ENCODE measurements around the gene SNX11.

The SNX11 gene

GRCh38 chr17:48093341-48094045 is 14.1 kb upstream of the SNX11 start:
- Histone ChIP-seq H3K9me3 (ENCODE audit: control insufficient read depth, low read length) (no peaks in the 10 kb centered on the region), H2BK120ac (ENCODE audit: low read depth, low read length) (no peak overlapping the region), H2BK5ac (ENCODE audit: low read depth, low read length, poor library complexity, severe bottlenecking) (no peak overlapping the region), H3K4ac (ENCODE audit: low read depth in 1 of 2, low read length in 2 of 2) (no peak overlapping the region), H3K4me1 (ENCODE audit: control insufficient read depth, insufficient read depth, low read depth, low read length) (peaks cover 7% of the 10 kb centered on the region), H3K23ac (ENCODE audit: low read length in 2 of 2) (no peak overlapping the region), H4K91ac (ENCODE audit: low read length) (no peak overlapping the region), H2BK15ac (ENCODE audit: low read depth, poor library complexity, severe bottlenecking) (no peak overlapping the region), H3K79me1 (replicated peaks; ENCODE audit: low read length, poor library complexity, severe bottlenecking) (no peaks in the 10 kb centered on the region), H3K36me3 (ENCODE audit: control insufficient read depth in 1 of 2, insufficient read depth in 2 of 2, low read depth in 1 of 2, low read length in 2 of 2) (peaks cover 19 to 21% of the 10 kb centered on the region in 2 experiments), H3K9ac (ENCODE audit: low read length) (no peak overlapping the region), H3K18ac (ENCODE audit: low read depth in 1 of 2, low read length in 2 of 2) (no peak overlapping the region), H3K4me2 (ENCODE audit: low read length, poor library complexity, severe bottlenecking) (no peak overlapping the region), H2BK12ac (ENCODE audit: low read length in 2 of 2) (no peak overlapping the region), H4K8ac (ENCODE audit: low read length) (no peak overlapping the region), H2AFZ (ENCODE audit: low read depth, low read length) (no peak overlapping the region), H2AK5ac (ENCODE audit: low read length, severe bottlenecking) (no peak overlapping the region), H3K14ac (ENCODE audit: low read length in 2 of 2) (no peak overlapping the region), H3K4me3 (ENCODE audit: insufficient read depth in 1 of 2, low read depth in 1 of 2, low read length in 2 of 2) (no peak overlapping the region), H3K27me3 (ENCODE audit: control insufficient read depth in 1 of 2, insufficient read depth in 1 of 2, low read length in 2 of 2) (no peaks in the 10 kb centered on the region), H3K27ac (ENCODE audit: low read length, poor library complexity, severe bottlenecking) (no peak overlapping the region)
- WGBS: 94% methylated on average over 8 of the region's 11 CpGs
- DNase-seq: no peak

- H3K4me2 ChIP-seq (ENCODE audit: low read length, poor library complexity, severe bottlenecking): no peak overlapping the region
- no peak overlapping the region for H3K14ac ChIP-seq (ENCODE audit: low read length in 2 of 2)
These were observed 12.0 kb upstream of the SNX11 start for GRCh38 chr17:48095611-48096010.

GRCh38 chr17:48100160-48100559 is 7.4 kb upstream of the SNX11 start:
- no peak overlapping the region for H3K18ac ChIP-seq (ENCODE audit: low read depth in 1 of 2, low read length in 2 of 2)
- no peak overlapping the region for H2AK5ac ChIP-seq (ENCODE audit: low read length, severe bottlenecking)
- no peak overlapping the region for H3K14ac ChIP-seq (ENCODE audit: low read length in 2 of 2)
- peaks cover 6% of the 10 kb centered on the region for H3K4me1 ChIP-seq (ENCODE audit: control insufficient read depth, insufficient read depth, low read depth, low read length)
- peak overlapping the region; percentile 94 for H3K9ac ChIP-seq (ENCODE audit: low read length)
- no peak overlapping the region for H2AFZ ChIP-seq (ENCODE audit: low read depth, low read length)
- H4K91ac ChIP-seq (ENCODE audit: low read length): no peak overlapping the region
- peak; percentile 63 for DNase-seq
- peak overlapping the region; percentile 85 for H3K27ac ChIP-seq (ENCODE audit: low read length, poor library complexity, severe bottlenecking)
- H2BK12ac ChIP-seq (ENCODE audit: low read length in 2 of 2): no peak overlapping the region
- 11% methylated on average over 10 of the region's 10 CpGs for WGBS
- H3K9me3 ChIP-seq (ENCODE audit: control insufficient read depth, low read length): no peaks in the 10 kb centered on the region
- no peaks in the 10 kb centered on the region for H3K79me1 ChIP-seq (replicated peaks; ENCODE audit: low read length, poor library complexity, severe bottlenecking)
- H3K23ac ChIP-seq (ENCODE audit: low read length in 2 of 2): no peak overlapping the region
- H3K4ac ChIP-seq (ENCODE audit: low read depth in 1 of 2, low read length in 2 of 2): no peak overlapping the region
- H3K4me2 ChIP-seq (ENCODE audit: low read length, poor library complexity, severe bottlenecking): peak overlapping the region; percentile 84
- H3K27me3 ChIP-seq (ENCODE audit: control insufficient read depth in 1 of 2, insufficient read depth in 1 of 2, low read length in 2 of 2): no peaks in the 10 kb centered on the region
- H3K36me3 ChIP-seq (ENCODE audit: control insufficient read depth in 1 of 2, insufficient read depth in 2 of 2, low read depth in 1 of 2, low read length in 2 of 2): peaks cover 0 to 5% of the 10 kb centered on the region in 2 experiments
- no peak overlapping the region for H2BK15ac ChIP-seq (ENCODE audit: low read depth, poor library complexity, severe bottlenecking)
- H2BK5ac ChIP-seq (ENCODE audit: low read depth, low read length, poor library complexity, severe bottlenecking): no peak overlapping the region
- peak overlapping the region; percentile 98 to 99 for H3K4me3 ChIP-seq (ENCODE audit: insufficient read depth in 1 of 2, low read depth in 1 of 2, low read length in 2 of 2)
- no peak overlapping the region for H2BK120ac ChIP-seq (ENCODE audit: low read depth, low read length)
- no peak overlapping the region for H4K8ac ChIP-seq (ENCODE audit: low read length)

More at GRCh38 chr17:48095611-48096010, 12.0 kb upstream of the SNX11 start:
- Histone ChIP-seq H3K18ac (ENCODE audit: low read depth in 1 of 2, low read length in 2 of 2) (no peak overlapping the region), H2AFZ (ENCODE audit: low read depth, low read length) (no peak overlapping the region), H3K27me3 (ENCODE audit: control insufficient read depth in 1 of 2, insufficient read depth in 1 of 2, low read length in 2 of 2) (no peaks in the 10 kb centered on the region), H3K79me1 (replicated peaks; ENCODE audit: low read length, poor library complexity, severe bottlenecking) (no peaks in the 10 kb centered on the region), H3K9ac (ENCODE audit: low read length) (peak overlapping the region; percentile 30), H2AK5ac (ENCODE audit: low read length, severe bottlenecking) (no peak overlapping the region), H2BK5ac (ENCODE audit: low read depth, low read length, poor library complexity, severe bottlenecking) (no peak overlapping the region), H4K91ac (ENCODE audit: low read length) (no peak overlapping the region), H4K8ac (ENCODE audit: low read length) (no peak overlapping the region), H3K27ac (ENCODE audit: low read length, poor library complexity, severe bottlenecking) (no peak overlapping the region), H3K36me3 (ENCODE audit: control insufficient read depth in 1 of 2, insufficient read depth in 2 of 2, low read depth in 1 of 2, low read length in 2 of 2) (peaks cover 19 to 21% of the 10 kb centered on the region in 2 experiments), H2BK15ac (ENCODE audit: low read depth, poor library complexity, severe bottlenecking) (no peak overlapping the region), H2BK120ac (ENCODE audit: low read depth, low read length) (no peak overlapping the region), H3K4ac (ENCODE audit: low read depth in 1 of 2, low read length in 2 of 2) (no peak overlapping the region), H3K4me3 (ENCODE audit: insufficient read depth in 1 of 2, low read depth in 1 of 2, low read length in 2 of 2) (no peak overlapping the region), H3K23ac (ENCODE audit: low read length in 2 of 2) (no peak overlapping the region), H3K4me1 (ENCODE audit: control insufficient read depth, insufficient read depth, low read depth, low read length) (peaks cover 6% of the 10 kb centered on the region), H2BK12ac (ENCODE audit: low read length in 2 of 2) (no peak overlapping the region), H3K9me3 (ENCODE audit: control insufficient read depth, low read length) (no peaks in the 10 kb centered on the region)
- no peak for DNase-seq
- WGBS: 94% methylated on average over 4 of the region's 4 CpGs

- 0% methylated on average over 23 of the region's 23 CpGs for WGBS
- peak overlapping the region; percentile 94 for H3K9ac ChIP-seq (ENCODE audit: low read length)
These were observed 7.0 kb upstream of the SNX11 start for GRCh38 chr17:48100591-48101011.

More at GRCh38 chr17:48100591-48101011, 7.0 kb upstream of the SNX11 start:
- Histone ChIP-seq H4K8ac (ENCODE audit: low read length) (peak overlapping the region; percentile 87), H2BK120ac (ENCODE audit: low read depth, low read length) (no peak overlapping the region), H3K4ac (ENCODE audit: low read depth in 1 of 2, low read length in 2 of 2) (peak overlapping the region in 1 of 2 experiments; percentile 85), H3K14ac (ENCODE audit: low read length in 2 of 2) (peak overlapping the region in 1 of 2 experiments; percentile 92), H3K4me1 (ENCODE audit: control insufficient read depth, insufficient read depth, low read depth, low read length) (peaks cover 6% of the 10 kb centered on the region), H3K4me2 (ENCODE audit: low read length, poor library complexity, severe bottlenecking) (peak overlapping the region; percentile 84), H3K23ac (ENCODE audit: low read length in 2 of 2) (peak overlapping the region in 1 of 2 experiments; percentile 23), H3K79me1 (replicated peaks; ENCODE audit: low read length, poor library complexity, severe bottlenecking) (no peaks in the 10 kb centered on the region), H2AFZ (ENCODE audit: low read depth, low read length) (peak overlapping the region; percentile 93), H2AK5ac (ENCODE audit: low read length, severe bottlenecking) (no peak overlapping the region), H3K18ac (ENCODE audit: low read depth in 1 of 2, low read length in 2 of 2) (peak overlapping the region; percentile 95 to 98), H2BK12ac (ENCODE audit: low read length in 2 of 2) (no peak overlapping the region), H4K91ac (ENCODE audit: low read length) (peak overlapping the region; percentile 96), H2BK5ac (ENCODE audit: low read depth, low read length, poor library complexity, severe bottlenecking) (peak overlapping the region; percentile 68), H3K4me3 (ENCODE audit: insufficient read depth in 1 of 2, low read depth in 1 of 2, low read length in 2 of 2) (peak overlapping the region; percentile 98 to 99), H3K9me3 (ENCODE audit: control insufficient read depth, low read length) (no peaks in the 10 kb centered on the region), H3K27ac (ENCODE audit: low read length, poor library complexity, severe bottlenecking) (peak overlapping the region; percentile 85), H3K36me3 (ENCODE audit: control insufficient read depth in 1 of 2, insufficient read depth in 2 of 2, low read depth in 1 of 2, low read length in 2 of 2) (peaks cover 0 to 5% of the 10 kb centered on the region in 2 experiments), H3K27me3 (ENCODE audit: control insufficient read depth in 1 of 2, insufficient read depth in 1 of 2, low read length in 2 of 2) (no peaks in the 10 kb centered on the region), H2BK15ac (ENCODE audit: low read depth, poor library complexity, severe bottlenecking) (no peak overlapping the region)
- peak; percentile 74 for DNase-seq
